IPS DF 6.9 (cell line): Measurements from ENCODE around the gene MASP1.

Experiments used
- DNase-seq: peaks from one replicate; pipeline ENCODE4 v3.0.0-alpha.2; 2013; ENCODE audit warnings: low read depth, low spot score
- H3K27ac ChIP-seq: one replicate; pipeline ENCODE4 v1.5.1; 2013; ENCODE audit warnings: low read length, control low read depth
- H3K27me3 ChIP-seq: 2 replicates; pipeline ENCODE4 v1.6.1; 2013; ENCODE audit warnings: mild to moderate bottlenecking, low read length; ENCODE audit not compliant: control insufficient read depth, insufficient read depth
- H3K36me3 ChIP-seq: 2 replicates; pipeline ENCODE4 v1.6.1; 2013; ENCODE audit warnings: low read length; ENCODE audit not compliant: control insufficient read depth, insufficient read depth
- H3K4me1 ChIP-seq: 2 replicates; pipeline ENCODE4 v1.6.1; 2013; ENCODE audit warnings: low read length; ENCODE audit not compliant: control insufficient read depth, insufficient read depth
- H3K4me3 ChIP-seq: 2 replicates; pipeline ENCODE4 v1.5.1; 2013; ENCODE audit warnings: mild to moderate bottlenecking, low read length
- H3K9me3 ChIP-seq: 2 replicates; pipeline ENCODE4 v1.6.1; 2013; ENCODE audit warnings: low read length, inconsistent platforms; ENCODE audit not compliant: control insufficient read depth, insufficient read depth
- WGBS: extraction: QIAGEN DNeasy Blood & Tissue Kit; methylation state at CpG from one replicate; pipeline ENCODE4 v1.1.7; 2013; ENCODE audit warnings: mixed read lengths, missing lambda C conversion rate; ENCODE audit not compliant: insufficient read length, insufficient coverage; 5-methylcytosine and 5-hydroxymethylcytosine counted together

Gene MASP1

DNA sequence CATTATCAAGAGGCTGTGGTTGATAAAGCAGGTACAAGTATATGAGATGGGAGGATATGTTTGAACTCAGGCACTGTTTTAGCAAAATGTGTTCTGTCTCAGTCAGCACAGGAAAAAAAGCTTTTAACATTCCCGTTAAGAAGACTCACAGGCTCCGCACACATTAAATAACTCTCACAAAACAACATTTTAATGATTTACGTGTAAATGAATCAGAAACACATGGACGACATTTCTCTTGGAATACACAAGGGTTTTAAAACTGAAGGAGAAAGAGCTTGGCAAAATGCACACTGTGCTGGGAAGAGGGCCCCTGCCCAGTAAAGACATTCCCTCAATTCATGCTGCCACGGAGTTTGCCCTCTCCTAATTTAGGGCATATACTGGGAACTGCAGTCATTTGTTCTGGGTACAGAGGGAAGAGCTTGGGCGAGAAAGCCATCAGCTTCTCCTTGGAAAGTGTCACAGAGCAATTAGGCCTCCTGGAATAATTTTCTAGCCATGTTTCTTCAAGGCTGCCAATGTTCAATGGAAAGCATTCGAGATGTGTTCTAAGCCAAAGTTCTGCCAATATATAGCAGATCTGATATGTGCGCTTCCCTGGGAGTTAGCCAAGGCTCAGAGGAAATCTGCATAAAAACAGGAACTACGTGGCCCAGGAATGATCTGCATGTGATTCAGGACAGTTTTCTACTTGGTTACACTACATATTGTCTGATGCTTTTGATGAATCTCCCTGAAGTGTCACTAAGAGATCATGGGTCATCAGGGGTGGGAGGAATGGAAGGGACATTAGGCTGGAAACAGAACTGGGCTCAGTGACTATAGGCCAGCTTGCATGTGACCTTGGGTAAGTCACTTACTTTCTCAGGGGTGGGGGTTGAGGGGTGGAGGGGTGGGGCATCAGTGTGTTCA, 2.2 kb upstream of the MASP1 start:
- no peak for DNase-seq
- H3K4me3 ChIP-seq: no peak overlapping the region
- no peaks in the 10 kb centered on the region for H3K27me3 ChIP-seq
- H3K36me3 ChIP-seq: no peaks in the 10 kb centered on the region
- WGBS: no CpG with 5 or more reads among the region's 9 CpGs
- H3K9me3 ChIP-seq: no peaks in the 10 kb centered on the region
- no peaks in the 10 kb centered on the region for H3K4me1 ChIP-seq
- H3K27ac ChIP-seq: no peak overlapping the region

DNA sequence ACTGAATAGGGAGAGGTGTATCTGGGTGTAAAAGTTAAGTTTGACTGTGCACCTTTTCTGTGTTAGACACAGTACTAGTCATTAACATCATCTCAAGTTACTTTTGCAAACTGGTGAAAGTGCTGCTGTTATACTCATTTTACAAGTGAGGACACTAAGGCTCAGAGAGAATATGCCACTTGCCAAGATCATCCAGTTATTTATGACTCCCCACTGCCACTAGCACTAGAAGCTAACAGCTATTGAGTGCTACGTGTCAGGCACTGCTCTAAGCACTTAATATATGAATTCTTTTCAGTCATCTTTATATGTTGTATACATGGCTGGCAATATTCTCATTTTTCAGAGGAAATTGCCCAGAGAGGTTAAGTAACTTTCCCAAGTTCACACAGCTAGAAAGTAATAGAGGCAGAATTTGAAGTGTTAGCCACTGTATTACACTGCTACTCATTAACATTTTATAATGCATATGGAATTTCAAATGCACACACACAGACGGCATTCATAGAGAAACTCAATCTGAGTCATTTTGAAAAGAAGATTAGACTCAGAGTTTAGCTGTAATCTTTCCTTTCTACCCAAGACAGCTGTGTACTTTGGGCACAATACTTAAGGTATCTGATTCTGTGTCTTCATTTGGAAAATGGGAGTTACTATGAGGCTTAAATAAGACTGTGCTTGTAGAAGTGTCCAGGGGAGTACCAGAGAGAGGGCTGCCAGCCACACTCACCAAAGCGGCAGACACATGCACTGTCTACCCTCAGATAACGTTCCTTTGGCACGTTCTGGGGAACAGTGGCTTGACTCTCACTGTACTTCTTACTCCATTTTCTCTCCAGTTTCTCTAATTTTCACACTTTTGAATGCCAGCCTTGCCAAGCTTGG, 1.3 kb upstream of the MASP1 start:
- H3K9me3 ChIP-seq: no peaks in the 10 kb centered on the region
- no peaks in the 10 kb centered on the region for H3K27me3 ChIP-seq
- no CpG with 5 or more reads among the region's 5 CpGs for WGBS
- no peak overlapping the region for H3K27ac ChIP-seq
- no peaks in the 10 kb centered on the region for H3K4me1 ChIP-seq
- H3K4me3 ChIP-seq: no peak overlapping the region
- DNase-seq: no peak
- H3K36me3 ChIP-seq: no peaks in the 10 kb centered on the region

DNA sequence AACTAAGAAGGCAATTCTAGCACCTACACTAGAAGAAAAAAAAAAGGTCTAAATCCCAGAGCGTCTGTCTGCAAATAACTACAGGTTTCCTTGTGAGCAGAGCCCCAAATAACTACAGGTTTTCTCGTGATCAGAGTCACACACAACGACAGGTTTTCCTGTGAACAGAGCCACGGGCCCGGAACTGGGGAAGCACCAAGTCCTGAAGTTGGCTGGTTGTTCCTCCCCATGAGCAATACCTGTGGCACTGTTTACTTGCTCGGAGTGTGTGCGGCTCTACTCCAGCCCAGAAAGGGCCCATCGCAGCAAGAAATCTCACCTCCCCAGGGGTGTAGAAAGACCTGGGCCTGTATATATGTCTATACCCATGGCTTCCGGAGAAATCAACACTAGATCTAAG, 644 bp upstream of the MASP1 start:
- DNase-seq: no peak
- Histone ChIP-seq H3K36me3 (no peaks in the 10 kb centered on the region), H3K4me3 (no peak overlapping the region), H3K9me3 (no peaks in the 10 kb centered on the region), H3K4me1 (no peaks in the 10 kb centered on the region), H3K27me3 (no peaks in the 10 kb centered on the region), H3K27ac (no peak overlapping the region)
- no CpG with 5 or more reads among the region's 9 CpGs for WGBS

GRCh38 chr3:187291001-187291511, 481 bp downstream of the MASP1 start:
- H3K4me3 ChIP-seq: peak overlapping the region; percentile 31; the same call in 1 of the 2 replicates
- DNase-seq: no peak
- H3K4me1 ChIP-seq: no peaks in the 10 kb centered on the region; the same call in 1 of the 2 replicates
- H3K9me3 ChIP-seq: no peaks in the 10 kb centered on the region
- H3K27ac ChIP-seq: no peak overlapping the region
- no peaks in the 10 kb centered on the region for H3K27me3 ChIP-seq
- WGBS: no CpG with 5 or more reads among the region's 6 CpGs
- no peaks in the 10 kb centered on the region for H3K36me3 ChIP-seq

- no peak for DNase-seq
- no peaks in the 10 kb centered on the region; the same call in 1 of the 2 replicates for H3K4me1 ChIP-seq
- no peaks in the 10 kb centered on the region for H3K27me3 ChIP-seq
- no CpG with 5 or more reads among the region's 1 CpG for WGBS
- no peaks in the 10 kb centered on the region for H3K36me3 ChIP-seq
- H3K27ac ChIP-seq: no peak overlapping the region
- no peaks in the 10 kb centered on the region for H3K9me3 ChIP-seq
- H3K4me3 ChIP-seq: no peak overlapping the region
Measured at GRCh38 chr3:187290503-187290902, 1.0 kb downstream of the MASP1 start.

GRCh38 chr3:187288855-187289605, 2.5 kb downstream of the MASP1 start:
- no CpG with 5 or more reads among the region's 14 CpGs for WGBS
- H3K9me3 ChIP-seq: no peaks in the 10 kb centered on the region
- H3K27me3 ChIP-seq: no peaks in the 10 kb centered on the region
- no peak overlapping the region for H3K4me3 ChIP-seq
- no peak overlapping the region for H3K27ac ChIP-seq
- no peak for DNase-seq
- no peaks in the 10 kb centered on the region; the same call in 1 of the 2 replicates for H3K4me1 ChIP-seq
- H3K36me3 ChIP-seq: no peaks in the 10 kb centered on the region

- no CpG with 5 or more reads among the region's 8 CpGs for WGBS
- H3K27me3 ChIP-seq: no peaks in the 10 kb centered on the region
- H3K27ac ChIP-seq: no peak overlapping the region
- no peaks in the 10 kb centered on the region for H3K36me3 ChIP-seq
- no peaks in the 10 kb centered on the region; the same call in 1 of the 2 replicates for H3K4me1 ChIP-seq
- H3K9me3 ChIP-seq: no peaks in the 10 kb centered on the region
- DNase-seq: no peak
- H3K4me3 ChIP-seq: no peak overlapping the region
Measured at GRCh38 chr3:187288131-187288854, 3.2 kb downstream of the MASP1 start.

GRCh38 chr3:187287256-187287655, 4.3 kb downstream of the MASP1 start:
- Histone ChIP-seq H3K4me3 (no peak overlapping the region), H3K27me3 (no peaks in the 10 kb centered on the region), H3K36me3 (no peaks in the 10 kb centered on the region), H3K9me3 (no peaks in the 10 kb centered on the region), H3K27ac (no peak overlapping the region), H3K4me1 (no peaks in the 10 kb centered on the region; the same call in 1 of the 2 replicates)
- no CpG with 5 or more reads among the region's 1 CpG for WGBS
- no peak for DNase-seq

DNA sequence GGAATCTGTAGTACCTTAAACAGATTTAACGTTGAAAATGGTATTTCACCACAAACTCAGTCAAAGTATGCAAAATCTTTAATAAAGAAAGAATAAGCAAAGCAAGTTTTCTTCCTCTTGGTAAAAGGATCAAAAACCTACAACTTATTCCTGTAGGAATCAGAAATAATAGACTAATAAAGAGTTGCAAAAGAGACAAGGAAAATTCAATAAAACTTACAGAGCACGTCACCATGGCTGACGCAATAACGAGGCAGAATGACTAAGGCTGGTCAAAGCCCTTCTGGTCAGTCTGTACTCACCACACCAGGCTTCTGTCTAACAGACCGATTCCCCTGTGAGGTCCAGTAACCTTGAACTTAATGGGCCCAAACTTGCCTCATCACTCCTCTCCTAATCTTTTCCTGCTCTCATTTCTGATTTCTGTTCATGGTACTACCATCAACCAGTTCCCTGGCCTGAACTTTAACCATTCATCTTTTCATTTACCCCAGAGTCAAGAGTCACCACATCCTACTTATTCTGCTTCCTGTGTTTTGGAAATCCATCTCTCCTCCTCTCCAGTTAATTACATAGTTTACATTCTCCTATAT, 5.0 kb downstream of the MASP1 start:
- Histone ChIP-seq H3K36me3 (no peaks in the 10 kb centered on the region), H3K9me3 (no peaks in the 10 kb centered on the region), H3K27ac (no peak overlapping the region), H3K27me3 (no peaks in the 10 kb centered on the region), H3K4me3 (no peak overlapping the region), H3K4me1 (no peaks in the 10 kb centered on the region; the same call in 1 of the 2 replicates)
- no CpG with 5 or more reads among the region's 5 CpGs for WGBS
- DNase-seq: no peak
